ENCODE results near the gene IQSEC1.

IQSEC1 gene

DNA sequence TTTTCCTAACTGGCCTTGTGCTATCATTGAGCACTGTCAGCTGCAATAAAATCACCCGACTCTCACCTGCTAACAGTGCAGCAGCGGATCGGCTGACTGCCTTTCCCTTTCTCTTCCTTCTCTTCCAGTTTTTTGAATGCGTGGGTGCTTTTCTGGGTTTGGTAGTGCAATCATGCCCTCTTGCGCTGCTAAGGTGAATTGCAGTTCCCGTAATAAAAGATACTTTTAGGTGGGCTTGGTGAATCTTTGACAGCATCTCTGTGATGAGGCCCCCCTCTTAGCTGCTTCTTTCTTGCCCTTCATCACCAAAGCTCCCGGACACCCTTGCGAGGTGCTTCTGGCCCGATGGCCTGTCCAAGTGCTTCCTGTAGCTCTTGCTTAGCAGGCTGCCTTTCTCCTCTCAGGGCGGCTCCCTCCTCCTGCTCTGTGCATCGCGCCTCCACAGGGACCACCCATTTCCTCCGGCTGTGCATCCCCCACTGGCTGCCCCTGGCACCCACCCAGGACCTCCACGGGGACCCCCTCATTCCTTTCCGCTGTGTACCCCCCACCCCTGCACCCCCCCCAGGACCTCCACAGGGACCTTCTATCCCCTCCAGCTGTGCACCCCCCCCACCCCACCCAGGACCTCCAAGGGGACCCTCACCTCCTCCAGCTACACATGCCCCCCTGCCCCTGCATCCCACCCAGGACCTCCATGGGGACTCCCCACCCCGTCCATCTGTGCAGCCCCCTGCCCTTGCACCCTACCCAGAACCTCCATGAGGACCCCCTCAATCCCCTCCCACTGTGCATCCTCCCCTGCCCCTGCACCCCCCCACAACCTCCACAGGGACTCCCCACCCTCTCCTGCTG is 181.0 kb downstream of the IQSEC1 start:
- H2AFZ ChIP-seq, result peak overlapping the region; percentile 65
- no peaks in the 10 kb centered on the region for H3K27me3 ChIP-seq (ENCODE audit: control insufficient read depth, insufficient read depth, low read length)
- no peak overlapping the region for H3K27ac ChIP-seq
- no peaks in the 10 kb centered on the region for H3K79me2 ChIP-seq
- H3K9me3 ChIP-seq (ENCODE audit: control insufficient read depth, low read length), result no peaks in the 10 kb centered on the region
- no peak overlapping the region for H3K9ac ChIP-seq
- TF ChIP-seq, protein P1, sequence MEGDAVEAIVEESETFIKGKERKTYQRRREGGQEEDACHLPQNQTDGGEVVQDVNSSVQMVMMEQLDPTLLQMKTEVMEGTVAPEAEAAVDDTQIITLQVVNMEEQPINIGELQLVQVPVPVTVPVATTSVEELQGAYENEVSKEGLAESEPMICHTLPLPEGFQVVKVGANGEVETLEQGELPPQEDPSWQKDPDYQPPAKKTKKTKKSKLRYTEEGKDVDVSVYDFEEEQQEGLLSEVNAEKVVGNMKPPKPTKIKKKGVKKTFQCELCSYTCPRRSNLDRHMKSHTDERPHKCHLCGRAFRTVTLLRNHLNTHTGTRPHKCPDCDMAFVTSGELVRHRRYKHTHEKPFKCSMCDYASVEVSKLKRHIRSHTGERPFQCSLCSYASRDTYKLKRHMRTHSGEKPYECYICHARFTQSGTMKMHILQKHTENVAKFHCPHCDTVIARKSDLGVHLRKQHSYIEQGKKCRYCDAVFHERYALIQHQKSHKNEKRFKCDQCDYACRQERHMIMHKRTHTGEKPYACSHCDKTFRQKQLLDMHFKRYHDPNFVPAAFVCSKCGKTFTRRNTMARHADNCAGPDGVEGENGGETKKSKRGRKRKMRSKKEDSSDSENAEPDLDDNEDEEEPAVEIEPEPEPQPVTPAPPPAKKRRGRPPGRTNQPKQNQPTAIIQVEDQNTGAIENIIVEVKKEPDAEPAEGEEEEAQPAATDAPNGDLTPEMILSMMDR (IDR thresholded peaks at IDR 0.05), result peak; percentile 94
- H3K4me2 ChIP-seq (ENCODE audit: low read length), result peak overlapping the region; percentile 63
- no peaks in the 10 kb centered on the region for H3K36me3 ChIP-seq (ENCODE audit: control insufficient read depth, insufficient read depth, low read length)
- H3K4me3 ChIP-seq (ENCODE audit: low read depth, low read length), result peak overlapping the region; percentile 7
- peaks cover 31% of the 10 kb centered on the region for H3K4me1 ChIP-seq

DNA sequence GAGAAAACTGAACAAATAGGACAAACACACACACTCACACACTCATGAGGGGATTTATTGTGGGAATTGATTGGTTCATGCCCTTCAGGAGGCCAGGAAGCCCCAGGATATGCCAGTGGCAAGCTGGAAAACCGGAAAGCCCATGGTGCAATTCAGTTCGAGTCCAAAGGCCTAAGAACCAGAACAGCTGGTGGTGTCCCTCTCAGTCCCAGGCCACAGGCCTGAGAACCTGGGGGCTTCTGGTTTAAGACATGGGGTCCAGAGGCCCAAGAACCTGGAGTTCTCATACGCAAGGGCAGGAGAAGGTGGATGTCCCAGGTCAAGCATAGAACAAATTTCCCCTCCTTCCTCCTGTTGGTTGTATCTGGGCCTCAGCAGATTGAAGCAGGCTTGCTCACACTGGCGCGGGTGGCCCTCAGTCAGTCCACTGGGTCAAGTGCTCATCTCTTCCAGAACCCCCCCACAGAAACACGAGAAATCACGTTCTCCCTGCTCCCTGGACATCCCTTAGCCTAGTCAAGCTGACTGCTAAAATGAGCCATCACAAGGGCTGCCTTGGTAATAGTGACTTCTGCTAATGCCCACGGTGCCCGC is 181.7 kb downstream of the IQSEC1 start:
- Histone ChIP-seq H3K27me3 (ENCODE audit: control insufficient read depth, insufficient read depth, low read length) (no peaks in the 10 kb centered on the region), H3K4me2 (ENCODE audit: low read length) (peak overlapping the region; percentile 63), H3K4me3 (ENCODE audit: low read depth, low read length) (peak overlapping the region; percentile 7), H3K9me3 (ENCODE audit: control insufficient read depth, low read length) (no peaks in the 10 kb centered on the region), H2AFZ (peak overlapping the region; percentile 65), H3K27ac (no peak overlapping the region), H3K4me1 (peaks cover 25% of the 10 kb centered on the region), H3K79me2 (no peaks in the 10 kb centered on the region), H3K9ac (no peak overlapping the region), H3K36me3 (ENCODE audit: control insufficient read depth, insufficient read depth, low read length) (no peaks in the 10 kb centered on the region)
- TF ChIP-seq, protein P1 (IDR thresholded peaks at IDR 0.05), result no peak

DNA sequence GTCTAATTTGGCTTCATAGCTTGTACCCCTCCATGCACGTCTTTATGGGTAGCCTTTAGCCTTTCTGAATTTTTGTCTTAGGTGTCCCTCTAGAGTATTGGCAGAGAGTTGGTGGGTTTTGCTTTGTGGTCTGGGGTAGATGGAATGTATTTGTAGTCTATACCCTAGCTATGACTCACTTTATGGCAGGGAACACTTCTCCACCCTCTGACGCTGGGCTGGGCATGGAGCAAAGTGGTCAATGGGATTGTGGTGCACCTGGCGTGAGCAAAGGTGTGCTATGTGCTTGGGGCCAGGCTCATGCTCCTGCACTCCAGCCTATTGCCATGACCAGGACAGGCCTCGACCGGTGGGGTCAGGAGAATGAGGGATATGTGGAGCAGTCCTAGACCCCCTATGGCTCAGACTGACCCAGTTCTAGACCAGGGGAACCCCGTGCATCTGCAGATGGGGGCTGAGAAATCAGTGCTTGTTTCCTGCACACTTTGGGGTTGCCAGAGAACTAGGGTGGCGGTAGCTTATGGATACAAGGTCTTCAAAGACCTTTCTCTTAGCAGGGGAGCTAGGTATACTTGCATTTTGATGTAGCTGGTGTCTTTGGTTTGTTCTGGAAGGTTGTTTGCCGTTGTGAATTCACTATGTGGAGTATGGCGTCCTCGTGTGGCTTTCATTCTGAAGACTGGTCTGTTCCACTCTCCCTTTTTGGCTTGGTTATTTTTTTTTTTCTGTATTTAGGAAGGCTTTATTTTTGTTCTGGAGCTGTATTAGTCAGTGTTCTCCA is 182.4 kb downstream of the IQSEC1 start:
- H3K27ac ChIP-seq, result no peak overlapping the region
- no peak overlapping the region for H3K9ac ChIP-seq
- H3K27me3 ChIP-seq (ENCODE audit: control insufficient read depth, insufficient read depth, low read length), result no peaks in the 10 kb centered on the region
- H3K4me1 ChIP-seq, result peaks cover 20% of the 10 kb centered on the region
- H3K79me2 ChIP-seq, result no peaks in the 10 kb centered on the region
- H3K4me3 ChIP-seq (ENCODE audit: low read depth, low read length), result no peak overlapping the region
- no peaks in the 10 kb centered on the region for H3K9me3 ChIP-seq (ENCODE audit: control insufficient read depth, low read length)
- no peaks in the 10 kb centered on the region for H3K36me3 ChIP-seq (ENCODE audit: control insufficient read depth, insufficient read depth, low read length)
- TF ChIP-seq, protein P1 (IDR thresholded peaks at IDR 0.05), result no peak
- no peak overlapping the region for H3K4me2 ChIP-seq (ENCODE audit: low read length)
- no peak overlapping the region for H2AFZ ChIP-seq

DNA sequence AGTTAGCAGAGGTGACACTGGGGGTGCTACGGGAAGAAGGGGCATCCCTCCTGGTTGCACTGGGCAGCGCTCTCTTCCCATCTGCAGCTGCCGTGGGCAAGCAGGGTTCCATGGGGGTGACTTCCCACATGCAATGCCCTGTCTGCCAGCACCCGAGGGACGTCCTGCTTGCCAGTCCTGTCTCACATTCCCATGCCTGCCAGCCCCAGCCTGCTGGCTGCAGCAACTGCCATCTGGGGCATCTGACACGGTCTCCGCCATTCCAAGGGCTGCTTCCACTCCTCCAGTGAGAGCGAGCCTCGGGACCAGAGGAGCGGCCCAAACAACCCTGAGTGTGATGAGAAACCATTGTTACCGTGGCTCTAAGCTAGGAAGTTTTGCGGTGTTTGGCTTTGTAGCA is 186.5 kb downstream of the IQSEC1 start:
- TF ChIP-seq, protein P1 (IDR thresholded peaks at IDR 0.05), result no peak
- no peak overlapping the region for H3K27ac ChIP-seq

More for the DNA sequence above, 186.5 kb downstream of the IQSEC1 start:
- Histone ChIP-seq H2AFZ (no peak overlapping the region), H3K4me2 (ENCODE audit: low read length) (no peak overlapping the region), H3K36me3 (ENCODE audit: control insufficient read depth, insufficient read depth, low read length) (no peaks in the 10 kb centered on the region), H3K4me1 (peaks cover 2% of the 10 kb centered on the region), H3K27me3 (ENCODE audit: control insufficient read depth, insufficient read depth, low read length) (no peaks in the 10 kb centered on the region), H3K9me3 (ENCODE audit: control insufficient read depth, low read length) (no peaks in the 10 kb centered on the region), H3K9ac (no peak overlapping the region), H3K79me2 (no peaks in the 10 kb centered on the region), H3K4me3 (ENCODE audit: low read depth, low read length) (no peak overlapping the region)

Data from parathyroid adenoma (tissue), 2 donors.